Measurements from ENCODE around the gene SLC25A14. TPM values are rescaled to one million over a fixed set of nuclear protein-coding genes. Genes with fewer than 3 reads are reported as not detected.

SLC25A14 gene
- total and polyA plus RNA-seq, 9 donors, result 6.8 to 16.3 (median 12.1) TPM

DNA sequence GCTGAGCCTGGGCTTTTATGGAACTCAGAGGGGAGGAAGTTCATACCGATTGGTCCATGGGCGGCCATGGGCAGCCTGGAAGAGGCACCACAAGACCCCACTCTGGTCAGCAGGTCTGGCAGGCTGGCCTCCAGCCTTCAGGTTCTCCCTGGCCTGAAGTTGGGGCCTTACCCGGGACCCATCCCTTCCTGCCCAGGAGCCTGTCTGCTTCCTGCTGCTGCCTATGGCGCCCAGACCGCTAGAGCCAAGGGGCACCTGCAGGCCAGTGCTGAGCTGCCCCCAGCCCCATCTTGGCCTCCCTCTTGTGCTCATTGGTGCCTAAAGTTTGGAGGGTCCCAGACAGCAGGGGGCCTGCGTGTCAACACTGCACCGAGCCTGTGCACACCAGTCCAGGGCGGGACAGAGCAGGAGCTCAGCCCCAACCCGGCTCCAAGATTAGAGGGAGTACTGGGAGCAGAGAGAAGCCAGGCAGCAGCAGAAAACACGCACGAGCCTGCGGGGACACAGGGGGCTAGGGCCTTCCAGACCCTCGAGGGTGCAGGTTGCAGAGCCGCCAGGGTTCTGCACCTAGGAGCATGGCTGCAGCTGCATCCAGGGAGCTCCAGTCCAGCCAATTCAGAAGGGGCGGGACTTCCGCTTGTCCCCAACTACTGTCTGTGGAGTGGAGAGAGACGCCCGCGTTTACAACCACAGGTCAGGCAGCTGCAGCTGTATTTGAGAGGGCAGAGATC is 40.3 kb upstream of the SLC25A14 start:
- TF ChIP-seq, protein P1, sequence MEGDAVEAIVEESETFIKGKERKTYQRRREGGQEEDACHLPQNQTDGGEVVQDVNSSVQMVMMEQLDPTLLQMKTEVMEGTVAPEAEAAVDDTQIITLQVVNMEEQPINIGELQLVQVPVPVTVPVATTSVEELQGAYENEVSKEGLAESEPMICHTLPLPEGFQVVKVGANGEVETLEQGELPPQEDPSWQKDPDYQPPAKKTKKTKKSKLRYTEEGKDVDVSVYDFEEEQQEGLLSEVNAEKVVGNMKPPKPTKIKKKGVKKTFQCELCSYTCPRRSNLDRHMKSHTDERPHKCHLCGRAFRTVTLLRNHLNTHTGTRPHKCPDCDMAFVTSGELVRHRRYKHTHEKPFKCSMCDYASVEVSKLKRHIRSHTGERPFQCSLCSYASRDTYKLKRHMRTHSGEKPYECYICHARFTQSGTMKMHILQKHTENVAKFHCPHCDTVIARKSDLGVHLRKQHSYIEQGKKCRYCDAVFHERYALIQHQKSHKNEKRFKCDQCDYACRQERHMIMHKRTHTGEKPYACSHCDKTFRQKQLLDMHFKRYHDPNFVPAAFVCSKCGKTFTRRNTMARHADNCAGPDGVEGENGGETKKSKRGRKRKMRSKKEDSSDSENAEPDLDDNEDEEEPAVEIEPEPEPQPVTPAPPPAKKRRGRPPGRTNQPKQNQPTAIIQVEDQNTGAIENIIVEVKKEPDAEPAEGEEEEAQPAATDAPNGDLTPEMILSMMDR (IDR thresholded peaks at IDR 0.05), result no peak
- Histone ChIP-seq H3K4me3 (no peak overlapping the region), H3K27me3 (no peaks in the 10 kb centered on the region), H3K9me3 (no peaks in the 10 kb centered on the region), H3K27ac (no peak overlapping the region), H3K36me3 (no peaks in the 10 kb centered on the region), H3K4me1 (ENCODE audit: insufficient read depth) (no peaks in the 10 kb centered on the region)
- no peak for DNase-seq
- 66 to 72% (median 69%) methylated on average over 18 to 19 of the region's 19 CpGs for WGBS, 3 donors
- intact Hi-C loops (cut with DNase I), result no loop called here

DNA sequence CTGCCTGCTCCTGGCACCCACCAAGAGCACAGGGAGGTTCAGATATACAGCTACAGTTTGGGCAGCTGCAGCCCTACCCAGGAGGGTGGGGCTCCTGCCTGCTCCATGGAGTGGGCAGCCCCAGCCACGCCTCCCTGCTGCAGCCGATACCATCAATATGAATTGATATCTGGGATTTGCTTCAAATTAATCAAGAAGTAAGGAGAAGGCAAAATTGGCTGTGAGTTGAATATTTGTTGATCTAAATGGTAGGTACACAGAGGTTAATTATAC is 39.8 kb upstream of the SLC25A14 start:
- no peak for DNase-seq
- intact Hi-C loops (cut with DNase I), result no loop called here
- Histone ChIP-seq H3K36me3 (no peaks in the 10 kb centered on the region), H3K27ac (no peak overlapping the region), H3K4me3 (no peak overlapping the region), H3K4me1 (ENCODE audit: insufficient read depth) (no peaks in the 10 kb centered on the region), H3K9me3 (no peaks in the 10 kb centered on the region), H3K27me3 (no peaks in the 10 kb centered on the region)
- TF ChIP-seq, protein P1 (IDR thresholded peaks at IDR 0.05), result no peak
- TF ChIP-seq EP300 (IDR thresholded peaks at IDR 0.05) (no peak), POLR2A (IDR thresholded peaks at IDR 0.05) (no peak)
- WGBS, 3 donors, result 56 to 73% (median 69%) methylated on average over 2 of the region's 2 CpGs

DNA sequence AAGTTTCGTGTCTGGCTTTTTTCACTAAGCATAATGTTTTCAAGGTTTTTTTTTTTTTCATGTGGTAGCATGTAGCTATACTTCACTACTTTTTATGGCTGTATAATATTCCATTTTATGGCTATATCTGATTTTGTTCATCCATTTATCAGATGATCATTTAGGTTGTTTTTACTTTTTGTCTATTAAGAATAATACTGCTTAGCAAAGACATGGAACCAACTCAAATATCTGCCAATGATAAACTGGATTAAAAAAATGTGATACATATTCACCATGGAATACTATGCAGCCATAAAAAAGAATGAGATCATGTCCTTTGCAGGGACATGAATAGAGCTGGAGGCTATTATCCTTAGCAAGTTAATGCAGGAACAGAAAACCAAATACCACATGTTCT is 38.3 kb upstream of the SLC25A14 start:
- no peaks in the 10 kb centered on the region for H3K9me3 ChIP-seq
- no peaks in the 10 kb centered on the region for H3K4me1 ChIP-seq (ENCODE audit: insufficient read depth)
- 76 to 78% (median 77%) methylated on average over 1 of the region's 1 CpG for WGBS, 3 donors
- no peak overlapping the region for H3K4me3 ChIP-seq
- no peaks in the 10 kb centered on the region for H3K36me3 ChIP-seq
- no peak overlapping the region for H3K27ac ChIP-seq
- intact Hi-C loops (cut with DNase I), result no loop called here
- DNase-seq, result no peak
- no peaks in the 10 kb centered on the region for H3K27me3 ChIP-seq
- TF ChIP-seq EP300 (IDR thresholded peaks at IDR 0.05) (no peak), POLR2A (IDR thresholded peaks at IDR 0.05) (no peak)
- TF ChIP-seq, protein P1 (IDR thresholded peaks at IDR 0.05), result no peak

DNA sequence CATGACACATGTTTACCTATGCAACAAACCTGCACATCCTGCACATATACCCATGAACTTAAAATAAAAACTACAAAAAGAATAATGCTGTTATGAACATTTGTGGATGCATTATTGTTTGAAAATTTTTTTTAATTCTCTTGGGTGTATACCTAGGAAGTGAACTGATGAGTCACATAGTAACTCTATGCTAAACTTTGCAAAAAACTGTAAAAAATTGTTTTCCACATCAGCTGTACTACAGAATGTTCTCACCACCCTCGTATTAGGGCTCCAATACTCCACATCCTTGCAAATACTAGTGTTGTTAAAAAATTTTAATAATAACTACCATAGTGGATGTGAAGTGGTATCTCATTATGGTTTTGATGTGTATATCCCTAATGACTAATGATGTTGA is 37.7 kb upstream of the SLC25A14 start:
- Histone ChIP-seq H3K4me3 (no peak overlapping the region), H3K27me3 (no peaks in the 10 kb centered on the region), H3K27ac (no peak overlapping the region), H3K4me1 (ENCODE audit: insufficient read depth) (no peaks in the 10 kb centered on the region), H3K36me3 (no peaks in the 10 kb centered on the region), H3K9me3 (no peaks in the 10 kb centered on the region)
- TF ChIP-seq, protein P1 (IDR thresholded peaks at IDR 0.05), result no peak
- no peak for TF ChIP-seq POLR2A (IDR thresholded peaks at IDR 0.05)
- no peak for TF ChIP-seq EP300 (IDR thresholded peaks at IDR 0.05)
- intact Hi-C loops (cut with DNase I), result no loop called here
- 38 to 62% (median 56%) methylated on average over 1 of the region's 1 CpG for WGBS, 3 donors
- no peak for DNase-seq

Measured in ovary (tissue), 9 donors.